Testis (tissue), 3 donors: ENCODE results near the gene CTIF. TPM values are rescaled to one million over a fixed set of nuclear protein-coding genes. Genes with fewer than 3 reads are reported as not detected.

Experiments used
- DNase-seq: peaks from one replicate; pipeline ENCODE4 v3.0.0-alpha.2; 2019
- H3K27ac ChIP-seq, 2 donors: fragments of 200-600 bp; sonication (generic); one replicate each; pipeline ENCODE4 v1.5.1; 2019
- H3K27me3 ChIP-seq: fragments of 200-600 bp; sonication (generic); one replicate; pipeline ENCODE4 v1.5.1; 2019
- H3K36me3 ChIP-seq: fragments of 200-600 bp; sonication (generic); one replicate; pipeline ENCODE4 v1.5.1; 2017; ENCODE audit warnings: low read depth; ENCODE audit errors: missing control alignments
- H3K4me1 ChIP-seq: fragments of 200-600 bp; sonication (generic); one replicate; pipeline ENCODE4 v1.5.1; 2019
- H3K4me3 ChIP-seq, 2 donors: fragments of 200-600 bp; sonication (generic); one replicate each; pipeline ENCODE4 v1.5.1; 2017 to 2019
- H3K9me3 ChIP-seq: fragments of 200-600 bp; sonication (generic); one replicate; pipeline ENCODE4 v1.5.1; 2017
- POLR2A ChIP-seq: fragments of 450-650 bp; IDR thresholded peaks from one replicate; pipeline ENCODE4 v1.6.1; 2017; ENCODE audit warnings: antibody characterized with exemption, mild to moderate bottlenecking, moderate library complexity
- WGBS, 2 donors: methylation state at CpG; one replicate each; pipeline ENCODE4 v1.1.5; 2018; 5-methylcytosine and 5-hydroxymethylcytosine counted together
- intact Hi-C: fragments of 100-400 bp; cut with DNase I; formaldehyde crosslinking; loops from one replicate; pipeline ENCODE4 v1.15.1; 2023; ENCODE audit warnings: low total_unique reads
- polyA plus RNA-seq: library from polyadenylated mRNA; stranded (reverse); fragments of 350-450 nt; fragmentation: Illumina TruSeq; extraction: RNeasy Lipid Tissue Mini Kit (QIAGEN cat#74804); gene quantifications from one replicate; pipeline ENCODE4 v1.2.3, GENCODE V29; 2014; ENCODE audit warnings: low read depth, low replicate concordance; ENCODE audit not compliant: insufficient read depth
- total RNA-seq, 2 donors: library from RNA; depleted of rRNA; stranded (reverse); fragments of >200 nt; gene quantifications; one replicate each; pipeline ENCODE4 v1.2.3, GENCODE V29; 2016
- TF ChIP-seq, protein P1 (sequence below), 3 experiments: fragments of 450-650 bp in 2 of 3; fragments of 200-600 bp in 1 of 3; sonication (generic) in 1 of 3; IDR thresholded peaks; one replicate each; pipeline ENCODE4 v1.5.1; 2016 to 2019; ENCODE audit warnings: antibody characterized with exemption in 3 of 3, mild to moderate bottlenecking in 2 of 3, moderate library complexity in 1 of 3

CTIF gene
- total and polyA plus RNA-seq, 3 donors from 2014 or later = 33.8 to 41.5 (median 35.6) TPM

- Histone ChIP-seq H3K4me3 (no peak overlapping the region), H3K9me3 (no peaks in the 10 kb centered on the region), H3K4me1 (no peaks in the 10 kb centered on the region), H3K36me3 (no peaks in the 10 kb centered on the region), H3K27ac (no peak overlapping the region), H3K27me3 (no peaks in the 10 kb centered on the region)
- TF ChIP-seq POLR2A = no peak
- TF ChIP-seq, protein P1, sequence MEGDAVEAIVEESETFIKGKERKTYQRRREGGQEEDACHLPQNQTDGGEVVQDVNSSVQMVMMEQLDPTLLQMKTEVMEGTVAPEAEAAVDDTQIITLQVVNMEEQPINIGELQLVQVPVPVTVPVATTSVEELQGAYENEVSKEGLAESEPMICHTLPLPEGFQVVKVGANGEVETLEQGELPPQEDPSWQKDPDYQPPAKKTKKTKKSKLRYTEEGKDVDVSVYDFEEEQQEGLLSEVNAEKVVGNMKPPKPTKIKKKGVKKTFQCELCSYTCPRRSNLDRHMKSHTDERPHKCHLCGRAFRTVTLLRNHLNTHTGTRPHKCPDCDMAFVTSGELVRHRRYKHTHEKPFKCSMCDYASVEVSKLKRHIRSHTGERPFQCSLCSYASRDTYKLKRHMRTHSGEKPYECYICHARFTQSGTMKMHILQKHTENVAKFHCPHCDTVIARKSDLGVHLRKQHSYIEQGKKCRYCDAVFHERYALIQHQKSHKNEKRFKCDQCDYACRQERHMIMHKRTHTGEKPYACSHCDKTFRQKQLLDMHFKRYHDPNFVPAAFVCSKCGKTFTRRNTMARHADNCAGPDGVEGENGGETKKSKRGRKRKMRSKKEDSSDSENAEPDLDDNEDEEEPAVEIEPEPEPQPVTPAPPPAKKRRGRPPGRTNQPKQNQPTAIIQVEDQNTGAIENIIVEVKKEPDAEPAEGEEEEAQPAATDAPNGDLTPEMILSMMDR (IDR thresholded peaks at IDR 0.05) = no peak
- 92 to 95% methylated on average over 5 to 13 of the region's 13 CpGs for WGBS, 2 donors
- intact Hi-C loops = no loop called here
- DNase-seq = no peak
These were observed 219.1 kb downstream of the CTIF start for GRCh38 chr18:48757906-48758305.

DNA sequence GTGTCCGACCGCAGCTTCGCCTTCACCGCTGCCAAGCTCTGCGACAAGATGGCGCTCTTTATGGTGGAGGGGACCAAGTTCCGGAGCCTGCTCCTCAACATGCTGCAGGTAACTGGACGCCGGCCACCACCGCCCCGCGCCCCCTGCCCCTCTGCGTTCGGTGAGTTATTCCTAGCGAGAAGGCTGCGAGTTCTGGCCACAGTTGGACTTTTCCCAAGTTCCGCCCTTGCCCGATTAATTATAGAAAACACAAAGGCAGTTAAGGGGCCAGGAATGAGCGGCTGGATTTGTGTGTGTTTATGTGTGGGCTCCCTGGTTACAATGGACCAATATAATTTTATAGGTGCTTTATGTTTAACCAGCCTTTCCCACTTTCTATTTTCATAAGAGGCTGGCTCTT is 222.8 kb downstream of the CTIF start:
- 86 to 96% methylated on average over 13 to 19 of the region's 19 CpGs for WGBS, 2 donors
- intact Hi-C loops = no loop called here
- no peaks in the 10 kb centered on the region for H3K36me3 ChIP-seq

DNA sequence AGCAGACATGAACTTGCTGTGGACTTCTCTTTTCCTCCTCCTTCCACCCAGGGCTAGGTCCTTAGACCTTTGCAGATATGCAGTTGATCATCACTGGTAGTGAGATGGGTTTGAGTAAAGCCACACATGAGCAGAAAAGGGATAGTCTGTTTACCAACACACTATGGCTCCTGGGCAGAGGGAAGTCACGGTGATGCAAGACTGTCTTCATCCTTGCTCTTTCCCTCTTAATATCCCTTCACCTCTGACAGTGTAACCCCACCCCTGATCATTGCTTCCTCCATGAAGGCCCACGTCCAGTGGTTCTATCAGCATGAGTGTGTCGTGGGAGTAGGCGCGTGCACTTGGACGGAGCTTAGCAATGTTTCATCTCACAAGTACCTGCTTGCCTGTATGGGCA is 223.2 kb downstream of the CTIF start:
- H3K4me1 ChIP-seq = peaks cover 3% of the 10 kb centered on the region

More for the DNA sequence above, 222.8 kb downstream of the CTIF start:
- TF ChIP-seq POLR2A = no peak
- TF ChIP-seq, protein P1 (IDR thresholded peaks at IDR 0.05) = no peak
- Histone ChIP-seq H3K27me3 (no peaks in the 10 kb centered on the region), H3K4me1 (no peaks in the 10 kb centered on the region), H3K4me3 (no peak overlapping the region), H3K27ac (no peak overlapping the region), H3K9me3 (no peaks in the 10 kb centered on the region)
- no peak for DNase-seq

DNA sequence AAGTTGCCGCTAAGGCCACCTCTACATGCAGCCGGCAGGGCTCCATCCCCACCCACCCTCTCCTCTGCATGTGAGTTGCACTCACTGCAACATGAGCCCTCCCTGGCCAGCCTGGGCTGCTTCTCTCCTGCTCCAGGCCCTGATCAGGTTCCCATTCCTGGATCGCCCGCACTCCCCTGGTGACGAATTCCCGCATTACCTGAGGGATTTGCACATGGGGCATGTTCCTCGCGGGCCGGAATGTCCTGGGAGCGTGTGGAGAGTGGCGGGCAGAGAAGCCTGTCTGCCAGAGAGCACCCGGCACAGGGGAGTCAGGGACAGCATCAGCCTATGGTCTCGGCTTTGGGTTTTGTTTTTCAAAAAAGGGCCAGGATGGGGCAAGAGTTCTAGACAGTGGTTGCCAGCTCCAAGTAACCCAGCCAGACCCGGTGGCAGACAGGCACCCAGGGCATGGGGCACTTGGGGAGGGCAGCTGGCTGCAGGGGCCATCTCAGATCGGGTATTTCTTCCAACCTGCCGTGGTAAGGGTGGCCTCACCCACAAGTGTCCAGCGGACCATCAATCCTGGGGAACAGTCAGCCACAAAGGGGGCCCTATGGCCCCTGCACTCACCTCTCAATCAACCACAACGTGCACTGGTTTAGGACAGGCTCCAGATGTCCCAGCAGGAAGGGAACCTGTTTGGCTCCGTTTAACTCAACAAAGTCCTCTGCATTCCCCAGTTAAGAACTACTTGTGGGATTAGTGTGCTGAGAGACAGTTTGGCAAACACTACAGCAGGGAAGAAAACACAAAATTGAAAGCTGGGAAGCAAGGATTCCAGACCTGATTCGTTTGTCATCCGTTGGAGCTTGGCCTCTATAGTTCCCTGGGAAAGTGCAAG is 224.2 kb downstream of the CTIF start:
- DNase-seq = no peak
- Histone ChIP-seq H3K9me3 (no peaks in the 10 kb centered on the region), H3K4me3 (no peak overlapping the region), H3K27ac (no peak overlapping the region), H3K36me3 (no peaks in the 10 kb centered on the region), H3K27me3 (no peaks in the 10 kb centered on the region), H3K4me1 (peaks cover 3% of the 10 kb centered on the region)
- 87 to 89% methylated on average over 21 of the region's 21 CpGs for WGBS, 2 donors
- TF ChIP-seq, protein P1 (IDR thresholded peaks at IDR 0.05) = no peak
- no peak for TF ChIP-seq POLR2A
- intact Hi-C loops = no loop called here

More for the DNA sequence above, 223.2 kb downstream of the CTIF start:
- no peak for DNase-seq
- intact Hi-C loops = no loop called here
- no peak overlapping the region for H3K4me3 ChIP-seq
- TF ChIP-seq POLR2A = no peak
- no peak overlapping the region for H3K27ac ChIP-seq
- WGBS, 2 donors = 97 to 98% methylated on average over 6 of the region's 6 CpGs
- H3K36me3 ChIP-seq = no peaks in the 10 kb centered on the region
- H3K9me3 ChIP-seq = no peaks in the 10 kb centered on the region
- H3K27me3 ChIP-seq = no peaks in the 10 kb centered on the region

- Histone ChIP-seq H3K4me1 (peaks cover 3% of the 10 kb centered on the region), H3K9me3 (no peaks in the 10 kb centered on the region), H3K4me3 (no peak overlapping the region), H3K27me3 (no peaks in the 10 kb centered on the region), H3K27ac (no peak overlapping the region), H3K36me3 (no peaks in the 10 kb centered on the region)
- no peak for TF ChIP-seq POLR2A
- DNase-seq = no peak
- 72 to 93% methylated on average over 3 to 6 of the region's 6 CpGs for WGBS, 2 donors
- intact Hi-C loops = no loop called here
These were observed 224.9 kb downstream of the CTIF start for GRCh38 chr18:48763719-48764100.
